ENCODE data around the gene ARPC5L.

Gene ARPC5L

GRCh38 chr9:124870723-124871122, 8.8 kb downstream of the ARPC5L start:
- TF ChIP-seq EZH2phosphoT487 (conservative IDR thresholded peaks at IDR 0.05; ENCODE audit: low read length), result no peak
- TF ChIP-seq CTCF (IDR thresholded peaks at IDR 0.05; ENCODE audit: insufficient read depth, low read length, poor library complexity, severe bottlenecking), result no peak
- Histone ChIP-seq H3K9me2 (replicated peaks; ENCODE audit: insufficient read depth, low read length) (no peaks in the 10 kb centered on the region), H4K20me1 (ENCODE audit: low read depth, low read length) (peaks cover 11% of the 10 kb centered on the region; the same call in 1 of the 2 replicates), H3K4me3 (ENCODE audit: insufficient read depth, low read length, poor library complexity, severe bottlenecking) (peak overlapping the region; percentile 94), H3K27ac (ENCODE audit: low read depth, low read length) (peak overlapping the region; percentile 76), H3K27me3 (ENCODE audit: low read length) (no peaks in the 10 kb centered on the region), H3K79me2 (ENCODE audit: insufficient read depth, low read length) (peaks cover 71% of the 10 kb centered on the region), H3K9ac (ENCODE audit: low read length) (peak overlapping the region; percentile 100), H3K9me3 (ENCODE audit: insufficient read depth, low read length) (no peaks in the 10 kb centered on the region), H3F3A (ENCODE audit: insufficient read depth) (peaks cover 17% of the 10 kb centered on the region), H3K4me2 (ENCODE audit: low read depth, low read length, poor library complexity, severe bottlenecking) (peak overlapping the region; percentile 76), H2AFZ (ENCODE audit: low read depth, low read length, severe bottlenecking) (no peak overlapping the region), H3K36me3 (ENCODE audit: low read length) (no peaks in the 10 kb centered on the region; the same call in 1 of the 2 replicates)

- Histone ChIP-seq H4K20me1 (ENCODE audit: low read depth, low read length) (peaks cover 11% of the 10 kb centered on the region; the same call in 1 of the 2 replicates), H3K9ac (ENCODE audit: low read length) (peak overlapping the region; percentile 100), H3K9me2 (replicated peaks; ENCODE audit: insufficient read depth, low read length) (no peaks in the 10 kb centered on the region), H3K27ac (ENCODE audit: low read depth, low read length) (peak overlapping the region; percentile 76), H3K27me3 (ENCODE audit: low read length) (no peaks in the 10 kb centered on the region), H3F3A (ENCODE audit: insufficient read depth) (peaks cover 17% of the 10 kb centered on the region), H2AFZ (ENCODE audit: low read depth, low read length, severe bottlenecking) (no peak overlapping the region), H3K36me3 (ENCODE audit: low read length) (no peaks in the 10 kb centered on the region; the same call in 1 of the 2 replicates), H3K9me3 (ENCODE audit: insufficient read depth, low read length) (no peaks in the 10 kb centered on the region), H3K79me2 (ENCODE audit: insufficient read depth, low read length) (peaks cover 71% of the 10 kb centered on the region), H3K4me3 (ENCODE audit: insufficient read depth, low read length, poor library complexity, severe bottlenecking) (peak overlapping the region; percentile 94), H3K4me2 (ENCODE audit: low read depth, low read length, poor library complexity, severe bottlenecking) (peak overlapping the region; percentile 76)
- TF ChIP-seq CTCF (IDR thresholded peaks at IDR 0.05; ENCODE audit: insufficient read depth, low read length, poor library complexity, severe bottlenecking), result no peak
- TF ChIP-seq EZH2phosphoT487 (conservative IDR thresholded peaks at IDR 0.05; ENCODE audit: low read length), result no peak
Measured at GRCh38 chr9:124871156-124871561, 9.2 kb downstream of the ARPC5L start.

- H3K79me2 ChIP-seq (ENCODE audit: insufficient read depth, low read length), result peaks cover 57% of the 10 kb centered on the region
- H3K36me3 ChIP-seq (ENCODE audit: low read length), result peaks cover 3% of the 10 kb centered on the region
- H3K4me2 ChIP-seq (ENCODE audit: low read depth, low read length, poor library complexity, severe bottlenecking), result no peak overlapping the region
- no peak overlapping the region for H3K27ac ChIP-seq (ENCODE audit: low read depth, low read length)
- TF ChIP-seq CTCF (IDR thresholded peaks at IDR 0.05; ENCODE audit: insufficient read depth, low read length, poor library complexity, severe bottlenecking) (no peak), EZH2phosphoT487 (conservative IDR thresholded peaks at IDR 0.05; ENCODE audit: low read length) (no peak)
- no peak overlapping the region for H2AFZ ChIP-seq (ENCODE audit: low read depth, low read length, severe bottlenecking)
- no peaks in the 10 kb centered on the region for H3K27me3 ChIP-seq (ENCODE audit: low read length)
- H3K4me3 ChIP-seq (ENCODE audit: insufficient read depth, low read length, poor library complexity, severe bottlenecking), result no peak overlapping the region
- H3K9me3 ChIP-seq (ENCODE audit: insufficient read depth, low read length), result no peaks in the 10 kb centered on the region
- H3K9me2 ChIP-seq (replicated peaks; ENCODE audit: insufficient read depth, low read length), result no peaks in the 10 kb centered on the region
- no peak overlapping the region for H3K9ac ChIP-seq (ENCODE audit: low read length)
- H4K20me1 ChIP-seq (ENCODE audit: low read depth, low read length), result peaks cover 11% of the 10 kb centered on the region; the same call in 1 of the 2 replicates
- peaks cover 13% of the 10 kb centered on the region for H3F3A ChIP-seq (ENCODE audit: insufficient read depth)
Measured at GRCh38 chr9:124873664-124874063, 11.7 kb downstream of the ARPC5L start.

All from SU-DHL-6 (cell line).